Osteoblast (primary cell): Measurements from ENCODE around the gene SUCLA2. TPM values are rescaled to one million over a fixed set of nuclear protein-coding genes. Genes with fewer than 3 reads are reported as not detected.

Source experiments
- DNase-seq: peaks from one replicate; pipeline ENCODE4 v3.0.0; 2011; ENCODE audit warnings: low spot score, mixed read lengths; ENCODE audit not compliant: insufficient read length; ENCODE audit errors: missing footprints
- H2AFZ ChIP-seq: 2 replicates; pipeline ENCODE4 v1.6.0; 2011; ENCODE audit warnings: mild to moderate bottlenecking, low read length
- H3K27ac ChIP-seq: 2 replicates; pipeline ENCODE4 v1.5.1; 2011; ENCODE audit warnings: mild to moderate bottlenecking, low read depth, low read length, moderate library complexity
- H3K27me3 ChIP-seq: 2 replicates; pipeline ENCODE4 v1.6.0; 2012; ENCODE audit warnings: mild to moderate bottlenecking, control low read depth, inconsistent platforms, low read length, moderate library complexity; ENCODE audit not compliant: insufficient read depth
- H3K36me3 ChIP-seq: 2 replicates; pipeline ENCODE4 v1.5.1; 2011; ENCODE audit warnings: mild to moderate bottlenecking, low read length, control low read depth, moderate library complexity; ENCODE audit not compliant: insufficient read depth
- H3K4me1 ChIP-seq: 2 replicates; pipeline ENCODE4 v1.5.1; 2011; ENCODE audit warnings: mild to moderate bottlenecking, low read length, control low read depth, moderate library complexity; ENCODE audit not compliant: insufficient read depth
- H3K4me2 ChIP-seq: 2 replicates; pipeline ENCODE4 v1.6.0; 2011; ENCODE audit warnings: mild to moderate bottlenecking, low read length; ENCODE audit not compliant: insufficient read depth
- H3K4me3 ChIP-seq: fragments of 200-600 bp; sonication (generic); 3 replicates; pipeline ENCODE4 v1.5.1; 2012; ENCODE audit warnings: mild to moderate bottlenecking, low read length, inconsistent platforms; ENCODE audit not compliant: insufficient read depth
- H3K79me2 ChIP-seq: 2 replicates; pipeline ENCODE4 v1.6.0; 2012; ENCODE audit warnings: mild to moderate bottlenecking, low read length, control low read depth, inconsistent platforms; ENCODE audit not compliant: insufficient read depth
- H3K9me3 ChIP-seq: 2 replicates; pipeline ENCODE4 v1.5.1; 2011; ENCODE audit warnings: low read depth, low read length, control low read depth
- H4K20me1 ChIP-seq: 2 replicates; pipeline ENCODE4 v1.6.0; 2012; ENCODE audit warnings: mild to moderate bottlenecking, low read length, control low read depth; ENCODE audit not compliant: insufficient read depth
- CTCF ChIP-seq: IDR thresholded peaks from 2 replicates; pipeline ENCODE4 v1.5.1; 2011; ENCODE audit warnings: mild to moderate bottlenecking, low read depth, low read length, moderate library complexity; ENCODE audit errors: extremely low read depth
- total RNA-seq: library from RNA; depleted of rRNA; stranded (reverse); fragments of >200 nt; gene quantifications from 2 replicates; pipeline ENCODE4 v1.2.3, GENCODE V29; 2012

The SUCLA2 gene
- total RNA-seq, 1 donor: 36.6 TPM

GRCh38 chr13:47990427-47990826, 10.6 kb downstream of the SUCLA2 start:
- no peak overlapping the region for H3K27ac ChIP-seq
- no peaks in the 10 kb centered on the region for H3K9me3 ChIP-seq
- H2AFZ ChIP-seq: no peak overlapping the region
- no peak overlapping the region for H3K4me2 ChIP-seq
- no peak overlapping the region for H3K4me3 ChIP-seq
- H3K4me1 ChIP-seq: no peaks in the 10 kb centered on the region
- peaks cover 2% of the 10 kb centered on the region for H4K20me1 ChIP-seq
- H3K36me3 ChIP-seq: peaks cover 22% of the 10 kb centered on the region
- DNase-seq: no peak
- peaks cover 33% of the 10 kb centered on the region for H3K79me2 ChIP-seq
- no peak for TF ChIP-seq CTCF
- no peaks in the 10 kb centered on the region for H3K27me3 ChIP-seq

- no peaks in the 10 kb centered on the region for H3K27me3 ChIP-seq
- no peak overlapping the region for H3K4me2 ChIP-seq
- no peaks in the 10 kb centered on the region for H3K9me3 ChIP-seq
- no peak overlapping the region for H2AFZ ChIP-seq
- no peaks in the 10 kb centered on the region for H3K4me1 ChIP-seq
- peaks cover 15% of the 10 kb centered on the region for H3K36me3 ChIP-seq
- H3K79me2 ChIP-seq: no peaks in the 10 kb centered on the region
- TF ChIP-seq CTCF: no peak
- DNase-seq: no peak
- H3K27ac ChIP-seq: no peak overlapping the region
- H4K20me1 ChIP-seq: no peaks in the 10 kb centered on the region
- no peak overlapping the region for H3K4me3 ChIP-seq
Measured at GRCh38 chr13:47983070-47983469, 18.0 kb downstream of the SUCLA2 start.

- no peak for TF ChIP-seq CTCF
- no peaks in the 10 kb centered on the region for H4K20me1 ChIP-seq
- H3K79me2 ChIP-seq: peaks cover 5% of the 10 kb centered on the region
- no peak overlapping the region for H3K27ac ChIP-seq
- H2AFZ ChIP-seq: no peak overlapping the region
- no peaks in the 10 kb centered on the region for H3K27me3 ChIP-seq
- H3K4me2 ChIP-seq: no peak overlapping the region
- H3K9me3 ChIP-seq: no peaks in the 10 kb centered on the region
- DNase-seq: no peak
- H3K4me1 ChIP-seq: no peaks in the 10 kb centered on the region
- no peak overlapping the region for H3K4me3 ChIP-seq
- peaks cover 22% of the 10 kb centered on the region for H3K36me3 ChIP-seq
Measured at GRCh38 chr13:47976325-47976724, 24.7 kb downstream of the SUCLA2 start.

GRCh38 chr13:47964863-47965262, 36.2 kb downstream of the SUCLA2 start:
- Histone ChIP-seq H3K9me3 (no peaks in the 10 kb centered on the region), H3K4me1 (no peaks in the 10 kb centered on the region), H3K27me3 (no peaks in the 10 kb centered on the region), H2AFZ (no peak overlapping the region), H4K20me1 (no peaks in the 10 kb centered on the region), H3K27ac (no peak overlapping the region), H3K36me3 (peaks cover 25% of the 10 kb centered on the region), H3K79me2 (no peaks in the 10 kb centered on the region), H3K4me3 (no peak overlapping the region), H3K4me2 (no peak overlapping the region)
- DNase-seq: no peak
- peak; percentile 18 for TF ChIP-seq CTCF
